Endothelial cell of umbilical vein (primary cell): ENCODE results near the gene PTPRF. TPM values are rescaled to one million over a fixed set of nuclear protein-coding genes. Genes with fewer than 3 reads are reported as not detected.

Experiments used
- BruUV-seq: library from RNA; stranded (reverse); fragments of 400-500 nt; replicated peaks from 2 replicates; lab custom pipeline; 2021; lab: Mats Ljungman, UMichigan
- CTCF ChIA-PET: fragments of 300-600, 350-600 bp; sonication (Branson Sonifier 250); formaldehyde crosslinking; loops from one replicate; lab custom pipeline; 2021; ENCODE audit warnings: antibody characterized with exemption, inconsistent platforms; lab: Charles Lee
- POLR2A ChIA-PET: fragments of 300-600, 350-600 bp; sonication (Branson Sonifier 250); formaldehyde crosslinking; loops from one replicate; lab custom pipeline; 2021; ENCODE audit warnings: antibody characterized with exemption, inconsistent platforms; lab: Charles Lee
- DNase-seq: peaks from one replicate; pipeline ENCODE4 v3.0.0-alpha.2; 2011; ENCODE audit warnings: low read depth, low spot score
- FAIRE-seq: peaks from 2 replicates; lab custom pipeline; 2011; peaks lifted over from hg19 to GRCh38; lab: Jason Lieb, UNC
- H2AFZ ChIP-seq: 2 replicates; pipeline ENCODE4 v1.6.0; 2012; ENCODE audit warnings: low read depth, low read length, control low read depth, inconsistent platforms
- H3K27ac ChIP-seq: 2 replicates; pipeline ENCODE4 v1.5.1; 2011; ENCODE audit warnings: low read depth, mild to moderate bottlenecking, control low read depth, low read length, moderate library complexity; ENCODE audit not compliant: insufficient read depth
- H3K27me3 ChIP-seq, 2 experiments: 2 replicates each; pipeline versions ENCODE4 v1.6.0 to v1.6.1; 2011; ENCODE audit warnings: low read length in 2 of 2, mixed read lengths in 1 of 2; ENCODE audit not compliant: control insufficient read depth in 2 of 2, insufficient read depth in 2 of 2
- H3K36me3 ChIP-seq, 2 experiments: 2 replicates in 1 of 2; 3 replicates in 1 of 2; pipeline ENCODE4 v1.5.1; 2011; ENCODE audit warnings: low read length in 2 of 2, mild to moderate bottlenecking in 1 of 2, moderate library complexity in 1 of 2; ENCODE audit not compliant: control insufficient read depth in 2 of 2, insufficient read depth in 2 of 2; ENCODE audit errors: extremely low read depth in 1 of 2
- H3K4me1 ChIP-seq: 3 replicates; pipeline ENCODE4 v1.5.1; 2011; ENCODE audit warnings: mild to moderate bottlenecking, low read length; ENCODE audit not compliant: control insufficient read depth, insufficient read depth; ENCODE audit errors: extremely low read depth
- H3K4me2 ChIP-seq: 2 replicates; pipeline ENCODE4 v1.6.1; 2011; ENCODE audit warnings: low read length, control low read depth, mixed read lengths; ENCODE audit not compliant: insufficient read depth
- H3K4me3 ChIP-seq, 3 experiments: fragments of 200-600 bp in 1 of 3; sonication (generic), shearing (Covaris generic) in 1 of 3; replicated peaks in 1 of 3; 2 replicates each; pipeline ENCODE4 v1.5.1; 2011 to 2016; ENCODE audit warnings: control low read depth in 3 of 3, low read length in 3 of 3, mild to moderate bottlenecking in 2 of 3, inconsistent platforms in 1 of 3, low read depth in 1 of 3, moderate library complexity in 1 of 3; ENCODE audit not compliant: insufficient read depth in 1 of 3
- H3K79me2 ChIP-seq: 2 replicates; pipeline ENCODE4 v1.6.0; 2012; ENCODE audit warnings: low read length, inconsistent platforms; ENCODE audit not compliant: control insufficient read depth, insufficient read depth
- H3K9ac ChIP-seq: replicated peaks from 2 replicates; pipeline ENCODE3; 2011; ENCODE audit warnings: low read length, control low read depth; ENCODE audit not compliant: insufficient read depth; ENCODE audit errors: extremely low read depth
- H3K9me1 ChIP-seq: replicated peaks from 3 replicates; pipeline ENCODE4 v1.6.0; 2011; ENCODE audit warnings: mild to moderate bottlenecking, low read length; ENCODE audit not compliant: control insufficient read depth, insufficient read depth; ENCODE audit errors: extremely low read depth
- H3K9me3 ChIP-seq: replicated peaks from 2 replicates; pipeline ENCODE4 v1.5.1; 2012; ENCODE audit warnings: low read length, inconsistent platforms; ENCODE audit not compliant: control insufficient read depth, insufficient read depth
- H4K20me1 ChIP-seq: replicated peaks from 2 replicates; pipeline ENCODE3; 2011; ENCODE audit warnings: mild to moderate bottlenecking, low read length; ENCODE audit not compliant: control insufficient read depth, insufficient read depth; ENCODE audit errors: extremely low read depth
- FOS ChIP-seq: IDR thresholded peaks from 2 replicates; pipeline ENCODE4 v1.6.1; 2011; ENCODE audit warnings: mild to moderate bottlenecking, low read length, moderate library complexity, borderline replicate concordance; ENCODE audit not compliant: insufficient read depth
- GATA2 ChIP-seq: IDR thresholded peaks from 2 replicates; pipeline ENCODE4 v1.7.0; 2011; ENCODE audit warnings: low read depth, mild to moderate bottlenecking, moderate library complexity, mixed read lengths, low read length; ENCODE audit not compliant: insufficient read length, insufficient read depth
- JUN ChIP-seq: IDR thresholded peaks from 2 replicates; pipeline ENCODE4 v1.6.1; 2011; ENCODE audit warnings: borderline replicate concordance, low read depth; ENCODE audit not compliant: insufficient read length, insufficient read depth
- MYC ChIP-seq: IDR thresholded peaks from one replicate; pipeline ENCODE4 v1.6.1; 2011; ENCODE audit warnings: mild to moderate bottlenecking, low read depth, low read length
- POLR2A ChIP-seq: IDR thresholded peaks from 2 replicates; pipeline ENCODE4 v1.6.1; 2012; ENCODE audit warnings: low read depth, mild to moderate bottlenecking, control low read depth, low read length
- POLR2AphosphoS5 ChIP-seq: IDR thresholded peaks from 2 replicates; pipeline ENCODE4 v1.6.1; 2012; ENCODE audit warnings: low read depth, mild to moderate bottlenecking, control low read depth, low read length, moderate library complexity; ENCODE audit not compliant: insufficient read depth
- dilution Hi-C: fragments of 300-500 bp; cut with MboI; formaldehyde crosslinking; loops from one replicate; pipeline ENCODE4 v1.15.0; 2019; ENCODE audit warnings: low sequenced_read_pairs; ENCODE audit not compliant: extremely low pct_ligation_motif_present
- intact Hi-C: fragments of 100-400 bp; cut with micrococcal nuclease; formaldehyde crosslinking; loops from one replicate; pipeline ENCODE4 v1.10.0; 2022
- polyA plus RNA-seq, 4 experiments: library from polyadenylated mRNA; depleted of rRNA in 3 of 4; stranded (reverse) in 3 of 4; unstranded in 1 of 4; fragments of >200 nt; gene quantifications; 2 replicates each; pipeline versions ENCODE4 v1.2.1 to v1.2.3, GENCODE V29; 2011 to 2012; ENCODE audit warnings: missing spikeins in 1 of 4
- total RNA-seq: library from RNA; stranded (reverse); gene quantifications from 2 replicates; pipeline ENCODE4 v1.2.3, GENCODE V29; 2021
- TF ChIP-seq, protein P1 (sequence below): IDR thresholded peaks from 2 replicates; pipeline ENCODE4 v1.6.1; 2011; ENCODE audit not compliant: insufficient read depth, insufficient read length

Gene PTPRF
- total and polyA plus RNA-seq, 2 donors (not counting 3 experiments of a cell fraction or from before 2014, with no cell fraction given) = 217 to 338 TPM

DNA sequence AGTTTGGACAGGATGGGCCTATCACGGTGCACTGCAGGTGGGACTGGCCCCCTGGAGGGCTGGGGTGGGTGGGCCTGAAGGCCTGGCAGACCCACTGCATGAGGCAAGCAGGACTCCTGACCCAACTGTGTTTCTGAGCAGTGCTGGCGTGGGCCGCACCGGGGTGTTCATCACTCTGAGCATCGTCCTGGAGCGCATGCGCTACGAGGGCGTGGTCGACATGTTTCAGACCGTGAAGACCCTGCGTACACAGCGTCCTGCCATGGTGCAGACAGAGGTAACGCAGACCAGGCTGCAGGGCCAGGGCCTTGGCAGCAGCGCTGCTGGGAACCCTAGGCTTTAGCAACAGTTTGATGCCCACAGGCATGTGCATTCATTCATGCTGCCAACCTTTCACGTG is 90.3 kb downstream of the PTPRF start:
- TF ChIP-seq, protein P1, sequence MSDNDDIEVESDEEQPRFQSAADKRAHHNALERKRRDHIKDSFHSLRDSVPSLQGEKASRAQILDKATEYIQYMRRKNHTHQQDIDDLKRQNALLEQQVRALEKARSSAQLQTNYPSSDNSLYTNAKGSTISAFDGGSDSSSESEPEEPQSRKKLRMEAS = no peak
- no peak for TF ChIP-seq POLR2A
- Histone ChIP-seq H3K4me2 (no peak overlapping the region), H3K27me3 (no peaks in the 10 kb centered on the region), H3K36me3 (peaks cover 18 to 68% of the 10 kb centered on the region in 2 experiments), H3K4me1 (no peaks in the 10 kb centered on the region), H3K79me2 (no peaks in the 10 kb centered on the region), H4K20me1 (no peaks in the 10 kb centered on the region), H3K4me3 (no peak overlapping the region), H3K27ac (no peak overlapping the region), H3K9ac (no peak overlapping the region), H2AFZ (no peak overlapping the region), H3K9me3 (no peaks in the 10 kb centered on the region), H3K9me1 (no peaks in the 10 kb centered on the region)
- dilution Hi-C loops (no loop called here), intact Hi-C loops (no loop called here)
- ChIA-PET POLR2A (no interaction called here), CTCF (no interaction called here)
- DNase-seq = no peak
- FAIRE-seq = no peak
- BruUV-seq = no TSS peak

DNA sequence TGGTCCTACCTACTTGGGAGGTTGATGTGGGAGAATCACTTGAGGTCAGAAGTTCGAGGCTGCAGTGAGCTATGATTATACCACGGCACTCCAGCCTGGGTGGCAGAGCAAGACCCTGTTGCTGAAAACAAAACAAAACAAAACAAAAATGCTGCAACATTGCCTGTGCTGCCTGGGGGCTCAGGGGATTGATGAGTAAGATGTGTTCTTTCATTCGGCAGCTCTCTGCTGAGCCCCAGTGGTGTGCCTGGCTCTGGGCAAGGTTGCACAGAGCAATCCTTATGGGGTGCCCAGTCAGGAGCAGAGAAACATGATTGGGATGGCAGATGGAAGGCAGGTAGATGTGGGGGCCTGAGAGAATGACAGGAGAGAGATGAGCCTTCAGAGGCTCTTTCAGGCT is 90.7 kb downstream of the PTPRF start:
- DNase-seq (no peak), FAIRE-seq (no peak)
- H3K27me3 ChIP-seq = no peaks in the 10 kb centered on the region
- H2AFZ ChIP-seq = no peak overlapping the region
- H3K4me1 ChIP-seq = no peaks in the 10 kb centered on the region
- no peaks in the 10 kb centered on the region for H3K9me1 ChIP-seq
- no peak overlapping the region for H3K27ac ChIP-seq
- H3K9me3 ChIP-seq = no peaks in the 10 kb centered on the region
- no peak overlapping the region for H3K9ac ChIP-seq
- H3K36me3 ChIP-seq = peaks cover 18 to 65% of the 10 kb centered on the region in 2 experiments
- intact Hi-C loops = no loop called here
- no peak overlapping the region for H3K4me3 ChIP-seq
- H3K79me2 ChIP-seq = no peaks in the 10 kb centered on the region
- ChIA-PET CTCF (no interaction called here), POLR2A (no interaction called here)
- no TSS peak for BruUV-seq
- dilution Hi-C loops = no loop called here
- TF ChIP-seq POLR2AphosphoS5 = no peak
- TF ChIP-seq GATA2 = no peak
- no peak for TF ChIP-seq MYC
- no peak for TF ChIP-seq FOS
- TF ChIP-seq, protein P1 = no peak
- TF ChIP-seq POLR2A = no peak
- TF ChIP-seq JUN = no peak
- H3K4me2 ChIP-seq = no peak overlapping the region
- no peaks in the 10 kb centered on the region for H4K20me1 ChIP-seq
